ENCODE measurements around the gene ASCC3. TPM values are rescaled to one million over a fixed set of nuclear protein-coding genes. Genes with fewer than 3 reads are reported as not detected.
"Not testable (repeated sequence)": the region's sequence is repeated elsewhere in the genome, so short reads cannot be mapped to it uniquely, and the experiment has no call there.

The ASCC3 gene
- total RNA-seq, 1 donor from 2014 or later = 47.6 TPM

- DNase-seq (ENCODE audit: low read depth in 2 of 2) = no peak
Measured at GRCh38 chr6:100808638-100809275, 72.4 kb downstream of the ASCC3 start.

- DNase-seq (ENCODE audit: low read depth in 2 of 2) = no peak
Measured at GRCh38 chr6:100806296-100806695, 74.8 kb downstream of the ASCC3 start.

- DNase-seq (ENCODE audit: low read depth in 2 of 2) = no peak
Measured at GRCh38 chr6:100803264-100804045, 77.7 kb downstream of the ASCC3 start.

- no peak for DNase-seq (ENCODE audit: low read depth in 2 of 2)
Measured at GRCh38 chr6:100801036-100801435, 80.1 kb downstream of the ASCC3 start.

- DNase-seq (ENCODE audit: low read depth in 2 of 2) = no peak
Measured at GRCh38 chr6:100796049-100796823, 84.9 kb downstream of the ASCC3 start.

GRCh38 chr6:100790084-100790483, 91.0 kb downstream of the ASCC3 start:
- DNase-seq (ENCODE audit: low read depth in 2 of 2) = no peak

GRCh38 chr6:100785982-100786381, 95.1 kb downstream of the ASCC3 start:
- no peak for DNase-seq (ENCODE audit: low read depth in 2 of 2)

- no peak for DNase-seq (ENCODE audit: low read depth in 2 of 2)
Measured at GRCh38 chr6:100780648-100781047, 100.5 kb downstream of the ASCC3 start.

GRCh38 chr6:100775667-100776066, 105.5 kb downstream of the ASCC3 start:
- DNase-seq (ENCODE audit: low read depth in 2 of 2) = peak in 1 of 2 donors; percentile 2

- no peak for DNase-seq (ENCODE audit: low read depth in 2 of 2)
Measured at GRCh38 chr6:100774681-100775080, 106.4 kb downstream of the ASCC3 start.

GRCh38 chr6:100768816-100769351, 112.2 kb downstream of the ASCC3 start:
- no peak for DNase-seq (ENCODE audit: low read depth in 2 of 2)

GRCh38 chr6:100763617-100764241, 117.4 kb downstream of the ASCC3 start:
- no peak for DNase-seq (ENCODE audit: low read depth in 2 of 2)

GRCh38 chr6:100761841-100762240, 119.3 kb downstream of the ASCC3 start:
- no peak for DNase-seq (ENCODE audit: low read depth in 2 of 2)

GRCh38 chr6:100758386-100758785, 122.7 kb downstream of the ASCC3 start:
- not testable (repeated sequence) for DNase-seq (ENCODE audit: low read depth in 2 of 2)

GRCh38 chr6:100753421-100753820, 127.7 kb downstream of the ASCC3 start:
- DNase-seq (ENCODE audit: low read depth in 2 of 2) = no peak

- DNase-seq (ENCODE audit: low read depth in 2 of 2) = no peak
Measured at GRCh38 chr6:100751590-100751989, 129.5 kb downstream of the ASCC3 start.

GRCh38 chr6:100745419-100746041, 135.6 kb downstream of the ASCC3 start:
- DNase-seq (ENCODE audit: low read depth in 2 of 2) = no peak

GRCh38 chr6:100740439-100740838, 140.7 kb downstream of the ASCC3 start:
- no peak for DNase-seq (ENCODE audit: low read depth in 2 of 2)

GRCh38 chr6:100737720-100738119, 143.4 kb downstream of the ASCC3 start:
- DNase-seq (ENCODE audit: low read depth in 2 of 2) = not testable (repeated sequence)

GRCh38 chr6:100731411-100731810, 149.7 kb downstream of the ASCC3 start:
- DNase-seq (ENCODE audit: low read depth in 2 of 2) = no peak
